ENCODE measurements around the gene CCDC7. TPM values are rescaled to one million over a fixed set of nuclear protein-coding genes. Genes with fewer than 3 reads are reported as not detected.
"Not testable (repeated sequence)": the region's sequence is repeated elsewhere in the genome, so short reads cannot be mapped to it uniquely, and the experiment has no call there.

Gene CCDC7
- total RNA-seq, 4 donors from 2014 or later = 2.4 to 12.5 (median 10.5) TPM

DNA sequence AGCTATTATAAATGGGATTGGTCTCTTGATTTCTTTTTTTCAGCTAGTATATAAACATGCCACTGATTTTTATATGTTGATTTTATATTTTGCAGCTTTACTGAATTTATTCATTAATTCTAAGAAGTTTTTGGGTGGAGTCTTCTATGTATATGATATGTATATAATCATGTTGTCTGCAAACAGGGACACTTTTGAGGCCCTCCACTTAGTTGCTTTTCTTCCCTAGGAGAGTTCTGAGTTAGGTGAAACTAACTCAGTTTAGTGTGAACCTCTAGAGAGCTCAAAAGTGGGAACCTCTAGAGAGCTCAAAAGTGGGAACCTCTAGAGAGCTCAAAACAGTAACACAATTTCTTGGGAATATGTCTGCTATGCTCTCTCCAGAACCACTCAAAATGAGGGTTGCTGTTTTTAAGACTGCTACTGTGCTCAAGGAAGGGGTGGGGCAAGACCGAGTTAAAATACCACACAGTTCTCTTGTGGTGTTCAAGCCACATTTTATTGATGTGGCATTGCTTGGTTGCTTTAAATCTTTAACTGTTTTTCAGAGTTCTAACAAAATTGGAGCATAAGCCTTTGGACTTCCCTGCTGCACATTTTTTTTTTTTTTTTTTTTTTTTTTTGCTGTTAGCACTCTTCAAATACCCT, 13.2 kb downstream of the CCDC7 start:
- no peak for TF ChIP-seq POLR2A (IDR thresholded peaks at IDR 0.05)
- TF ChIP-seq, protein P1, sequence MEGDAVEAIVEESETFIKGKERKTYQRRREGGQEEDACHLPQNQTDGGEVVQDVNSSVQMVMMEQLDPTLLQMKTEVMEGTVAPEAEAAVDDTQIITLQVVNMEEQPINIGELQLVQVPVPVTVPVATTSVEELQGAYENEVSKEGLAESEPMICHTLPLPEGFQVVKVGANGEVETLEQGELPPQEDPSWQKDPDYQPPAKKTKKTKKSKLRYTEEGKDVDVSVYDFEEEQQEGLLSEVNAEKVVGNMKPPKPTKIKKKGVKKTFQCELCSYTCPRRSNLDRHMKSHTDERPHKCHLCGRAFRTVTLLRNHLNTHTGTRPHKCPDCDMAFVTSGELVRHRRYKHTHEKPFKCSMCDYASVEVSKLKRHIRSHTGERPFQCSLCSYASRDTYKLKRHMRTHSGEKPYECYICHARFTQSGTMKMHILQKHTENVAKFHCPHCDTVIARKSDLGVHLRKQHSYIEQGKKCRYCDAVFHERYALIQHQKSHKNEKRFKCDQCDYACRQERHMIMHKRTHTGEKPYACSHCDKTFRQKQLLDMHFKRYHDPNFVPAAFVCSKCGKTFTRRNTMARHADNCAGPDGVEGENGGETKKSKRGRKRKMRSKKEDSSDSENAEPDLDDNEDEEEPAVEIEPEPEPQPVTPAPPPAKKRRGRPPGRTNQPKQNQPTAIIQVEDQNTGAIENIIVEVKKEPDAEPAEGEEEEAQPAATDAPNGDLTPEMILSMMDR (IDR thresholded peaks at IDR 0.05) = no peak
- no peak for DNase-seq (ENCODE audit: low spot score in 2 of 2)
- no peak overlapping the region for H3K4me3 ChIP-seq (ENCODE audit: low read depth, poor library complexity, severe bottlenecking)
- intact Hi-C loops (cut with DNase I; ENCODE audit: low total_unique reads) = no loop called here
- 60 to 78% methylated on average over 1 of the region's 1 CpG for WGBS, 2 donors

DNA sequence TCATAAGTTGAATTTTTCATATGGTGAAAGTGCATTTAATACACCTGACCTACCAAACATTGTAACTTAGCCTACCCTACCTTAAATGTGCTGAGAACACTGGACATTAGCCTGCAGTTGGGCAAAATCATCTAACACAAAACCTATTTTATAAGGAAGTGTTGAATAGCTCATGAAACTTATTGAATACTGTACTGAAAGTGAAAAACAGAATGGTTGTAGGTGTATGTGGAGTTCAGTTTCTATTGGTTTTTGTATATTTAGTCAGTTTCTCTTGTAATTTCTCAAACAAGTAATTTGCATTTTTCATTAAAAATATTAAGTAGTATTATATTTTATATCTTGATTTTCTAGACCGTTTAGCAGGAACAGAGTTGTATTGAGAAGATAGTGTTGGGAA, 15.3 kb downstream of the CCDC7 start:
- 91 to 95% methylated on average over 1 of the region's 1 CpG for whole genome bisulfite sequencing, 2 donors

DNA sequence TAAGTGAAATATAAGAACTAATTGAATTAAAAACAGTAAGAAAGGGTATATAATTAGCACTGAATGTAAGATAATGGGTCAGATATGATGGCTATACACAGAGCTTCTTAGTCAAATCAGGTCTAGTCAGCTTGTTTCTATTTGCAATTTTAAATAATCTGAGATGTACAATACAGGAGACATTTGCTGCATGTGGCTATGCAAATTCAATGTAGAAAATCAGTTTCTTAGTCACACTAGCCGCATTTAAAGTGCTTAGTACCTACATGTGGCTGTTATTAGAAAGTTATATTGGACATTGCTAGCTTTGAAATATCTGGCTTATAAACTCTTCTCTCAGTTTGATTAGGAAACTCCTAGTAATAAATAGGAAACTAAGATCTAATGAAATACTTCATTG, 25.3 kb downstream of the CCDC7 start:
- DNase-seq (ENCODE audit: low spot score in 2 of 2) = no peak
- 88 to 96% methylated on average over 1 of the region's 1 CpG for WGBS, 2 donors
- TF ChIP-seq, protein P1 (IDR thresholded peaks at IDR 0.05) = no peak
- TF ChIP-seq POLR2A (IDR thresholded peaks at IDR 0.05) = no peak
- intact Hi-C loops (cut with DNase I; ENCODE audit: low total_unique reads) = no loop called here
- H3K4me3 ChIP-seq (ENCODE audit: low read depth, poor library complexity, severe bottlenecking) = no peak overlapping the region

More for the DNA sequence above, 15.3 kb downstream of the CCDC7 start:
- no peak for DNase-seq (ENCODE audit: low spot score in 2 of 2)
- intact Hi-C loops (cut with DNase I; ENCODE audit: low total_unique reads) = no loop called here
- no peak overlapping the region for H3K4me3 ChIP-seq (ENCODE audit: low read depth, poor library complexity, severe bottlenecking)
- no peak for TF ChIP-seq POLR2A (IDR thresholded peaks at IDR 0.05)
- TF ChIP-seq, protein P1 (IDR thresholded peaks at IDR 0.05) = no peak

DNA sequence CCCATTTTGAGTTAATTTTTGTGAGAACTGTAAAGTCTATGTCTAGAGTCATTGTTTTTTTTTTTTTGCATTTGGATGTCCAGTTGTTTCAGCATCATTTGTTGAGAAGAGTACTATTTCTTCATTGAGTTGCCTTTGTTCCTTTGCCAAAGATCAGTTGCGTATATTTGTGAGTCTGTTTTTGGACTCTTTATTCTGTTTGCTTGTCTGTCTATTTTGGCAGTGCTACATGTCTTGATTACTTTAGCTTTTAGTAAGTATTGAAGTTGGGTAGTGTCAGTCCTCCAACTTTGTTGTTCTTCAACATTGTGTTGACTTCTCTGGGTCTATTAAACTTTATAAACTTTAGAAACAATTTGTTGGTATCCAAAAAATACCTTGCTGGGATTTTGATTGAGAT, 31.6 kb downstream of the CCDC7 start:
- no peak overlapping the region for H3K4me3 ChIP-seq (ENCODE audit: low read depth, poor library complexity, severe bottlenecking)
- TF ChIP-seq, protein P1 (IDR thresholded peaks at IDR 0.05) = no peak
- TF ChIP-seq POLR2A (IDR thresholded peaks at IDR 0.05) = no peak
- WGBS, 2 donors = 90 to 100% methylated on average over 1 of the region's 1 CpG
- intact Hi-C loops (cut with DNase I; ENCODE audit: low total_unique reads) = no loop called here
- DNase-seq (ENCODE audit: low spot score in 2 of 2) = no peak

DNA sequence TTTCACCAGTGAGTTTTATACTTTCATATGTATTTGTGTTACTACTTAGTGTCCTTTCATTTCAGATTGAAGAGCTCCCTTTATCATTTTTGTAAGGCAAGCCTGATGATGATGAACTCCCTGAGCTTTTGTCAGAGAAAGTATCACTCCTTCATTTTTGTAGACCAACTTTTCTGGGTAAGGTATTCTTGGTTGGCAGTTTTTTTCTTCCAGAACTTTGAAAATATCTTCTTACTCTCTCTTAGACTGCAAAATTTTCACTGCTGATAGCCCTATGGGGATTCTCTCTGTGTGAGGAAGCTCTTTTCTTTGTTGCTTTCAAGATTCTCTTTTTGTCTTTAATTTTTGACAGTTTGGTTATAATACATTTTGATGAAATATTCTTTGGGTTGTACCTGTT, 35.7 kb downstream of the CCDC7 start:
- intact Hi-C loops (cut with DNase I; ENCODE audit: low total_unique reads) = no loop called here
- H3K4me3 ChIP-seq (ENCODE audit: low read depth, poor library complexity, severe bottlenecking) = no peak overlapping the region
- TF ChIP-seq, protein P1 (IDR thresholded peaks at IDR 0.05) = no peak
- TF ChIP-seq POLR2A (IDR thresholded peaks at IDR 0.05) = no peak
- DNase-seq (ENCODE audit: low spot score in 2 of 2) = no peak

DNA sequence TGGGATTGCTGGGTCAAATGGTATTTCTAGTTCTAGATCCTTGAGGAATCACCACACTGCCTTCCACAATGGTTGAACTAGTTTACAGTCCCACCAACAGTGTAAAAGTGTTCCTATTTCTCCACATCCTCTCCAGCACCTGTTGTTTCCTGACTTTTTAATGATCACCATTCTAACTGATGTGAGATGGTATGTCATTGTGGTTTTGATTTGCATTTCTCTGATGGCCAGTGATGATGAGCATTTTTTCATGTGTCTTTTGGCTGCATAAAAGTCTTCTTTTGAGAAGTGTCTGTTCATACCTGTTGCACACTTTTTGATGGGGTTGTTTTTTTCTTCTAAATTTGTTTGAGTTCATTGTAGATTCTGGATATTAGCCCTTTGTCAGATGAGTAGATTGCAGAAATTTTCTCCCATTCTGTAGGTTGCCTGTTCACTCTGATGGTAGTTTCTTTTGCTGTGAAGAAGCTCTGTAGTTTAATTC, 37.1 kb downstream of the CCDC7 start:
- DNase-seq (ENCODE audit: low spot score in 2 of 2); intact Hi-C loops (cut with DNase I; ENCODE audit: low total_unique reads); H3K4me3 ChIP-seq (ENCODE audit: low read depth, poor library complexity, severe bottlenecking): not testable (repeated sequence)

DNA sequence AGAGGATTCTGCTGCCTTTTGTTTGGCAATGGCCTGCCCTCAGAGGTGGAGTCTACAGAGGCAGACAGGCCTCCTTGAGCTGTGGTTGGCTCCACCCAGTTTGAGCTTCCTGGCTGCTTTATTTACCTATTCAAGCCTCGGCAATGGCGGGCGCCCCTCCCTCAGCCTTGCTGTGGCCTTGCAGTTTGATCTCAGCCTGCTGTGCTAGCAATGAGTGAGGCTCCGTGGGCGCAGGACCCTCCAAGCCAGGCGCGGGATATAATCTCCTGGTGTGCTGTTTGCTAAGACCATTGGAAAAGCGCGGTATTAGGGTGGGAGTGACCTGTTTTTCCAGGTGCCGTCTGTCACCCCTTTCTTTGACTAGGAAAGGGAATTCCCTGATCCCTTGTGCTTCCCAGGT, 42.1 kb downstream of the CCDC7 start:
- 87 to 94% methylated on average over 10 of the region's 10 CpGs for WGBS, 2 donors
- H3K4me3 ChIP-seq (ENCODE audit: low read depth, poor library complexity, severe bottlenecking); intact Hi-C loops (cut with DNase I; ENCODE audit: low total_unique reads); DNase-seq (ENCODE audit: low spot score in 2 of 2): not testable (repeated sequence)
